NCI-H2227 treated with DMSO at 0.1 percent for 48 hours (cell line): ENCODE data around the gene CCZ1B.
"Not testable (repeated sequence)": the region's sequence is repeated elsewhere in the genome, so short reads cannot be mapped to it uniquely, and the experiment has no call there.

ENCODE experiments used
- DNase-seq: peaks from one replicate; lab custom pipeline; 2025; lab: John Stamatoyannopoulos, UW

Gene CCZ1B

GRCh38 chr7:6831018-6831725, 5.1 kb upstream of the CCZ1B start:
- no peak for DNase-seq

DNA sequence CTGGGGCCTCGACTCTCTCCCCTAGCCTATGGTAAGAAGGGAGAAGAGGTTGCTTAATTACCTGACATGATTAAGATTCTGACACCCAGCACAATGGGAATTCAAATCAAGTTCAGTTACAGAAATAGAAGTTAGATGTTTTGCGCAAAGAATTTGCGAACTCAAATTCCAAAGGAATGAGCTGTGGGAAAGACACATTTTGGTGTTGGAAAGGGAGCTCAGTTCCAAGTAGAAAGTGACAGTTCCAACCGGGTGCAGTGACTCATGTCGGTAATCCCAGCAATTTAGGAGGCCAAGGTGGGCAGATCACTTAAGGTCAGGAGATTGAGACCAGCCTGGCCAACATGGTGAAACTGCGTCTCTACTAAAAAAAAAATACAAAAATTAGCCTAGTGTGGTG, 4.0 kb upstream of the CCZ1B start:
- DNase-seq = not testable (repeated sequence)

DNA sequence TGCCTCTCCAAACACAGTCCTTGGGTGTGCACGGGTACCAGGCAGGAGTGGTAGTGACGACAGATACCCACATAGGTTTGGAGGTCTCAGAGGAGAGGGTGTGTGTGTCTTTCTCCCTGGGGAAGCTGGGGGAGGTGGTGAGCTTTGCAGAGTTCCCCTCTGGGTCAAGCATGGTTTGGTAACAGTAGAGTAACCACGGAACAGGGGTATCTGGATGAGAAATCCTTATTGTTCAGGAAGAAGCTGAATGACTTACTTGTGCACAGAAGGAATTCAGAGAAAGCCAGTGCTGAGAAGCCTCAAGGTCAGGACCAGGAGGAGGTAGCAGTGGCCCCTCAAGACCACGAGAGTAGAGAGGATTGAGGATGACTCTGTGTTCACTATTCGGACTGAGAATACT, 3.5 kb upstream of the CCZ1B start:
- not testable (repeated sequence) for DNase-seq

DNA sequence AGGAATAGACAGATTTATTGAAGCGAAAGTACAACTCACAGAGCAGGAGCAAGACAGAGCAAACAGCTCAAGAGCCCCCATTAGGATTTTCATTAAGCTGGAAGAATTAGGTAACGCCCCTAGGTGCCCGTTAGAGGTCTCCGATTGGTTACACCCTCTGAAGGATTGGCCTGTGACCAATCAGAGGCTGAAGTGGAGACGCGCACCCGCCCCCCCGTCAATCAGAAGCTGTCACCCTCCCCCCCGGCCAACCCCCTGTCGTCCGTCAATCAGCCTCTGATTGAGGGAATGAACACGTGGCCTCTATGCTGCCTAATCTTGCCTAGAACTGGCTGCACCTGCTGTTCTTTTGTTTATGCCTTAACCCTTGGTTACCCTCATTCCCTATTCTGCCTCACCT, 1.1 kb upstream of the CCZ1B start:
- DNase-seq = peak; percentile 60

GRCh38 chr7:6825236-6826125, 594 bp downstream of the CCZ1B start:
- not testable (repeated sequence) for DNase-seq

- DNase-seq = not testable (repeated sequence)
Measured at GRCh38 chr7:6821622-6822021, 4.5 kb downstream of the CCZ1B start.

GRCh38 chr7:6815470-6815869, 10.6 kb downstream of the CCZ1B start:
- DNase-seq = not testable (repeated sequence)

GRCh38 chr7:6813011-6813410, 13.1 kb downstream of the CCZ1B start:
- not testable (repeated sequence) for DNase-seq

GRCh38 chr7:6807959-6808358, 18.1 kb downstream of the CCZ1B start:
- not testable (repeated sequence) for DNase-seq

GRCh38 chr7:6807393-6807918, 18.6 kb downstream of the CCZ1B start:
- not testable (repeated sequence) for DNase-seq

DNA sequence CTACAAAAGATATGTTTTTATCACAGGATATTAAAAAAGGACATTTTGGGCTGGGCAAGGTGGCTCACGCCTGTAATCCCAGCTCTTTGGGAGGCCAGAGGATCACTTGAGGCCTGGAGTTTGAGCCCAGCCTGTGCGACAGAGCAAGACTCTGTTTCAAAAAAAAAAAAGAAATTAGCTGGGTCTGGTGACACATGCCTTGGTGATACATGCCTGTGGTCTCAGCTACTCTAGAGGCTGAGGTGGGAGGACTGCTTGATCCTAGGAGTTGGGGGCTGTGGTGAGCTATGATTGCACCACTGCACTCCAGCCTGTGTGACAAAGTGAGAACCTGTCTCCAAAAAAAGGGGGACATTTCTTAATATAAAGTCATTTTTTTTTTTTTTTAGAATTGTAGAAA, 25.7 kb downstream of the CCZ1B start:
- DNase-seq = not testable (repeated sequence)

GRCh38 chr7:6799887-6800286, 26.2 kb downstream of the CCZ1B start:
- not testable (repeated sequence) for DNase-seq

- DNase-seq = not testable (repeated sequence)
Measured at GRCh38 chr7:6798047-6798446, 28.0 kb downstream of the CCZ1B start.

DNA sequence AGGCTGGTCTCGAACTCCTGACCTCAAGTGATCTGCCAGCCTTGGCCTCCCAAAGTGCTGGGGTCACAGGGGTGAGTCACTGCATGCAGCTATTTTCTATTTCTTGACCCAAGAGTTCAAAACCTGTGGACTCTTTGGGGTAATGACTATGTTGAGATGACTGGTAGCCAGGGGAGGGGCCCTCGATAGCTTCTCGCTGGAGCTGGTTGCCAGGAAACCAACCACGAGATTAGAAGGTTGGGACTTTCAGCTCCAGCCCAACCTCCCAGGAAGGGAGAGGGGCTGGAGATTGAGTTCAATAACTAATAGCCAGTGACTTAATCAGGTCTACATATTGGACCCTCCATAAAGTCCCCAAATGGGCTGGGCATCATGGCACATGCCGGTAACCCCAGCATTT, 28.9 kb downstream of the CCZ1B start:
- DNase-seq = not testable (repeated sequence)

DNA sequence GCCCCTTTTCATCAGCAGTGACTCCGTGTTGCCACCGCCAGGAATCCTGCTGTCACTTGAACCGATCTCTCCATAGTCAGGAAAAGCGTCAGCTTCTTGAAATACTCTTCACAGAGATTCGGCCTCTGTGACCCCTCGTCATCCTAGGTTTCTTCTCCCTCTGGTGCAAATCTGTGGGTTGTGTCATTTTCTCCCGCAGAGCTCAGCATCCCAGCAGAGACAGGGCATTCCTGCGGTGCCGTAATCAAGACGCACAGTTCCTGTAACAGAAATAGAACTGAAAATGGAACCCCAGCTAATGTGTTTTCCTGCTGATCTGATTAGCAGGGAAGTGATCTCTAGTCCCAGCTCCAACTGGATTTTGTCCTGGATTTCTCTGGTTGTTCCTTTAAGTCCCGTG, 31.8 kb downstream of the CCZ1B start:
- not testable (repeated sequence) for DNase-seq

DNA sequence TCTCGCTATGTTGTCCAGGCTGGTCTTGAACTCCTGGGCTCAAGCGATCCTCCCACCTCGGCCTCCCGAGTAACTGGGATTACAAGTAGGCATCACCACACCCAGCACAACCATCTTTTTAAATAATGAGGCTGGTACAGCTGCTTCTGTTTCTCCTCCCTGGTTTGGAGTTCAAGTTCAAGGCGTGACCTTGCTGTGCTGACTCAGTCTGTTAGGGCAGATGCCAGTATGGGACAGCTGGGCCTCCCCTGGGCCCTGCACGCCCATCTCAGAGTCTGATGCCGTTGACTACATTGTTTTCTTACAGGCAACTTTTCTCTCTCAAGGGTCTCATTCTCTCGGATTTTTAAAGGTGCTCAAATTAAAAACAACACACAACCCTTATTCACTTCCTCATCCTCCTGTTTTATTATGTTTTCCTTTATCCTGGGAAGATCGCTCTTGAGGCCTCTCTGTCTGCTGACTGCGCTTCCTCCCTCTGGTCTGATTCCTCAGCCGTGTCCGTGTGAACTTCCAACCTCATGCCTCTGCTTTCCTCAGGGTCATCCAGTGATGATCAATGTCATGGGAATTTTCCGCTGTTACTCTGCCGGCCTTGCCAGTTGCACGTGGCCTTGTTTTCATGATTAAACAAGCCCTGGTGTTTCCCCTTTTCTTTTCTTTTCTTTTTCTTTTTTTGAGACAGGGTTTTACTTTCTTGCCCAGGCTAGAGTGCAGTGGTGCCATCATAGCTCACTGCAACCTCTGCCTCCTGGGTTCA, 33.8 kb downstream of the CCZ1B start:
- not testable (repeated sequence) for DNase-seq

DNA sequence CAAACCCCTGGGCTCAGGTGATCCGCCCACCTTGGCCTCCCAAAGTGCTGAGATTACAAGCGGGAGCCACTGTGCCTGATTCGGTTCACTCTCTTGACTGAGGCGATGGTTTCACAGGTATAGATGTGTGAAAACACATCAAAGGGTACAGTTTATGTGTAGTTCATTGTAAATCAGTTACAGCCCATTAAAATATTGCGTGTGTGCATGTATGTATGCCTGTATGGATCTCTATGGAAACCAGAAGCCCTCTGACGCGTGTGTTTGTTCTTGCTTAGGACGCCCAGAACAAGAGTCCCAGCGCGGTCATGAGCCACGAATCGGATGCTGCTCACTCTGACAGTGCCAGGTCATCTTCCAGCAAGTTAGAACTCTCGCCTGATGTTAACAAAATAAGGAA, 36.7 kb downstream of the CCZ1B start:
- DNase-seq = not testable (repeated sequence)

- DNase-seq = not testable (repeated sequence)
Measured at GRCh38 chr7:6781581-6781980, 44.5 kb downstream of the CCZ1B start.

- not testable (repeated sequence) for DNase-seq
Measured at GRCh38 chr7:6761186-6761585, 64.9 kb downstream of the CCZ1B start.

DNA sequence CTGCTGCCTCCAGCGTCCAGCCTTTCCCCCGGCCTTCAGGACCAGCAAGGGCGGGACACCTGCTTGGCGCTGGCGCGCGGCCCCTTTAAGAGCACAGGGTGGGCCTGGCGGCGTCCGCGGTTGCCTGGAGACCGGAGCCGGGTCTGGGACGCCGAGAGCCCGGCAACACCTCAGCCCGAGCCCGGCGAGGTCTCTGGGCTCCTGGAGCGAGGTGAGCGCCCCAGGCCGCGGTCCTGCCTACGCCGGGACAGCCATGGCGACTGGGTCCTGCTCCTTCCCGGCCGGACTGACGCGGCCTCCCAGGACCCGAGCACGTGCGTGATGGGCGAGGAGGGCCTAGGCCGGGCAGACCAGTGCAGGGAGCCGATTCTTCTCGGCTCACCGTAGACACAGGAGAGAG, 72.1 kb downstream of the CCZ1B start, which contains the start of gene RSPH10B2:
RSPH10B2 (plus strand) TSS at position 140 of the 400 bp plus-strand sequence. CDS start 3,575 bp downstream, outside the sequence.
- DNase-seq = not testable (repeated sequence)

- not testable (repeated sequence) for DNase-seq
Measured at GRCh38 chr7:6750173-6750572, 75.9 kb downstream of the CCZ1B start.

DNA sequence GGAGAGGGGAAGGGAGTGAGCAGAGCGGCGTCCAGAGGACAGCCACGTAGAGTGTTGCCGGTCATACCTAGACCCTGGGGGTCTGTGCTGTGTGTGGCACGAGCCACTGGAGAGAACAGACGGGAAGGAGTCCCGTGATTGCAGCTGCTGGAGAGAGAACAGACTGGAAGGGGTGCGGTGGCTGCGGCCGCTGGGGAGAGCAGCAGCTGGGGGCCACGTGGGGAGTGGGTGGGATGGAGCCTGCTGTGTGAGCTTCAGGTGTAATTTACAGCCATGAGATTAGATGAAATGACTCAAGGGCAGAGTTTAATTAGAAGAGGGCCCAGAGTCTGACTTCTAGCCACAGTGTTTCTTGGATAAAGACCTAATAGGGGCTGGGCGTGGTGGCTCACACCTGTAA, 76.7 kb downstream of the CCZ1B start:
- not testable (repeated sequence) for DNase-seq
